Endothelial cell of umbilical vein (primary cell): ENCODE data around the gene ADH1C. TPM values are rescaled to one million over a fixed set of nuclear protein-coding genes. Genes with fewer than 3 reads are reported as not detected.

ENCODE experiments used
- BruUV-seq: library from RNA; stranded (reverse); fragments of 400-500 nt; replicated peaks from 2 replicates; lab custom pipeline; 2021; lab: Mats Ljungman, UMichigan
- CTCF ChIA-PET: fragments of 300-600, 350-600 bp; sonication (Branson Sonifier 250); formaldehyde crosslinking; loops from one replicate; lab custom pipeline; 2021; ENCODE audit warnings: antibody characterized with exemption, inconsistent platforms; lab: Charles Lee
- POLR2A ChIA-PET: fragments of 300-600, 350-600 bp; sonication (Branson Sonifier 250); formaldehyde crosslinking; loops from one replicate; lab custom pipeline; 2021; ENCODE audit warnings: antibody characterized with exemption, inconsistent platforms; lab: Charles Lee
- DNase-seq: peaks from one replicate; pipeline ENCODE4 v3.0.0-alpha.2; 2011; ENCODE audit warnings: low read depth, low spot score
- FAIRE-seq: peaks from 2 replicates; lab custom pipeline; 2011; peaks lifted over from hg19 to GRCh38; lab: Jason Lieb, UNC
- H2AFZ ChIP-seq: 2 replicates; pipeline ENCODE4 v1.6.0; 2012; ENCODE audit warnings: low read depth, low read length, control low read depth, inconsistent platforms
- H3K27ac ChIP-seq: 2 replicates; pipeline ENCODE4 v1.5.1; 2011; ENCODE audit warnings: low read depth, mild to moderate bottlenecking, control low read depth, low read length, moderate library complexity; ENCODE audit not compliant: insufficient read depth
- H3K27me3 ChIP-seq, 2 experiments: 2 replicates each; pipeline versions ENCODE4 v1.6.0 to v1.6.1; 2011; ENCODE audit warnings: low read length in 2 of 2, mixed read lengths in 1 of 2; ENCODE audit not compliant: control insufficient read depth in 2 of 2, insufficient read depth in 2 of 2
- H3K36me3 ChIP-seq, 2 experiments: 2 replicates in 1 of 2; 3 replicates in 1 of 2; pipeline ENCODE4 v1.5.1; 2011; ENCODE audit warnings: low read length in 2 of 2, mild to moderate bottlenecking in 1 of 2, moderate library complexity in 1 of 2; ENCODE audit not compliant: control insufficient read depth in 2 of 2, insufficient read depth in 2 of 2; ENCODE audit errors: extremely low read depth in 1 of 2
- H3K4me1 ChIP-seq: 3 replicates; pipeline ENCODE4 v1.5.1; 2011; ENCODE audit warnings: mild to moderate bottlenecking, low read length; ENCODE audit not compliant: control insufficient read depth, insufficient read depth; ENCODE audit errors: extremely low read depth
- H3K4me2 ChIP-seq: 2 replicates; pipeline ENCODE4 v1.6.1; 2011; ENCODE audit warnings: low read length, control low read depth, mixed read lengths; ENCODE audit not compliant: insufficient read depth
- H3K4me3 ChIP-seq, 3 experiments: fragments of 200-600 bp in 1 of 3; sonication (generic), shearing (Covaris generic) in 1 of 3; replicated peaks in 1 of 3; 2 replicates each; pipeline ENCODE4 v1.5.1; 2011 to 2016; ENCODE audit warnings: control low read depth in 3 of 3, low read length in 3 of 3, mild to moderate bottlenecking in 2 of 3, inconsistent platforms in 1 of 3, low read depth in 1 of 3, moderate library complexity in 1 of 3; ENCODE audit not compliant: insufficient read depth in 1 of 3
- H3K79me2 ChIP-seq: 2 replicates; pipeline ENCODE4 v1.6.0; 2012; ENCODE audit warnings: low read length, inconsistent platforms; ENCODE audit not compliant: control insufficient read depth, insufficient read depth
- H3K9ac ChIP-seq: replicated peaks from 2 replicates; pipeline ENCODE3; 2011; ENCODE audit warnings: low read length, control low read depth; ENCODE audit not compliant: insufficient read depth; ENCODE audit errors: extremely low read depth
- H3K9me1 ChIP-seq: replicated peaks from 3 replicates; pipeline ENCODE4 v1.6.0; 2011; ENCODE audit warnings: mild to moderate bottlenecking, low read length; ENCODE audit not compliant: control insufficient read depth, insufficient read depth; ENCODE audit errors: extremely low read depth
- H3K9me3 ChIP-seq: replicated peaks from 2 replicates; pipeline ENCODE4 v1.5.1; 2012; ENCODE audit warnings: low read length, inconsistent platforms; ENCODE audit not compliant: control insufficient read depth, insufficient read depth
- H4K20me1 ChIP-seq: replicated peaks from 2 replicates; pipeline ENCODE3; 2011; ENCODE audit warnings: mild to moderate bottlenecking, low read length; ENCODE audit not compliant: control insufficient read depth, insufficient read depth; ENCODE audit errors: extremely low read depth
- CTCF ChIP-seq, 2 donors: IDR thresholded peaks; 1 replicate in 1 of 2; 2 replicates in 1 of 2; pipeline ENCODE4 v1.5.1; 2011; ENCODE audit warnings: low read length in 2 of 2, mild to moderate bottlenecking in 2 of 2, moderate library complexity in 2 of 2, control low read depth in 1 of 2, inconsistent platforms in 1 of 2, low read depth in 1 of 2; ENCODE audit not compliant: insufficient read depth in 1 of 2; ENCODE audit errors: extremely low read depth in 1 of 2
- EZH2 ChIP-seq: IDR thresholded peaks from 2 replicates; pipeline ENCODE4 v1.6.1; 2012; ENCODE audit warnings: borderline replicate concordance, low read depth, mild to moderate bottlenecking, moderate library complexity, low read length, inconsistent platforms; ENCODE audit not compliant: severe bottlenecking
- FOS ChIP-seq: IDR thresholded peaks from 2 replicates; pipeline ENCODE4 v1.6.1; 2011; ENCODE audit warnings: mild to moderate bottlenecking, low read length, moderate library complexity, borderline replicate concordance; ENCODE audit not compliant: insufficient read depth
- GATA2 ChIP-seq: IDR thresholded peaks from 2 replicates; pipeline ENCODE4 v1.7.0; 2011; ENCODE audit warnings: low read depth, mild to moderate bottlenecking, moderate library complexity, mixed read lengths, low read length; ENCODE audit not compliant: insufficient read length, insufficient read depth
- JUN ChIP-seq: IDR thresholded peaks from 2 replicates; pipeline ENCODE4 v1.6.1; 2011; ENCODE audit warnings: borderline replicate concordance, low read depth; ENCODE audit not compliant: insufficient read length, insufficient read depth
- MYC ChIP-seq: IDR thresholded peaks from one replicate; pipeline ENCODE4 v1.6.1; 2011; ENCODE audit warnings: mild to moderate bottlenecking, low read depth, low read length
- dilution Hi-C: fragments of 300-500 bp; cut with MboI; formaldehyde crosslinking; loops from one replicate; pipeline ENCODE4 v1.15.0; 2019; ENCODE audit warnings: low sequenced_read_pairs; ENCODE audit not compliant: extremely low pct_ligation_motif_present
- intact Hi-C: fragments of 100-400 bp; cut with micrococcal nuclease; formaldehyde crosslinking; loops from one replicate; pipeline ENCODE4 v1.10.0; 2022
- polyA plus RNA-seq, 4 experiments: library from polyadenylated mRNA; depleted of rRNA in 3 of 4; stranded (reverse) in 3 of 4; unstranded in 1 of 4; fragments of >200 nt; gene quantifications; 2 replicates each; pipeline versions ENCODE4 v1.2.1 to v1.2.3, GENCODE V29; 2011 to 2012; ENCODE audit warnings: missing spikeins in 1 of 4
- total RNA-seq: library from RNA; stranded (reverse); gene quantifications from 2 replicates; pipeline ENCODE4 v1.2.3, GENCODE V29; 2021

ADH1C gene
- total and polyA plus RNA-seq, 2 donors (not counting 3 experiments of a cell fraction or from before 2014, with no cell fraction given), result not detected

- Histone ChIP-seq H4K20me1 (no peaks in the 10 kb centered on the region), H3K4me3 (no peak overlapping the region), H3K79me2 (no peaks in the 10 kb centered on the region), H3K4me2 (no peak overlapping the region), H3K9me3 (no peaks in the 10 kb centered on the region), H3K36me3 (no peaks in the 10 kb centered on the region), H3K27me3 (no peaks in the 10 kb centered on the region), H3K9me1 (no peaks in the 10 kb centered on the region), H2AFZ (no peak overlapping the region), H3K27ac (no peak overlapping the region), H3K9ac (no peak overlapping the region), H3K4me1 (no peaks in the 10 kb centered on the region)
- dilution Hi-C loops, result no loop called here
- FAIRE-seq (no peak), DNase-seq (no peak)
- no peak for TF ChIP-seq CTCF (IDR thresholded peaks at IDR 0.05; ENCODE audit: extremely low read depth in 1 of 2, insufficient read depth in 1 of 2, low read depth in 1 of 2, low read length in 2 of 2)
- TF ChIP-seq FOS, result no peak
- TF ChIP-seq JUN, result no peak
- TF ChIP-seq GATA2, result no peak
- no peak for TF ChIP-seq MYC
- no peak for TF ChIP-seq EZH2
- BruUV-seq, result no TSS peak
- intact Hi-C loops, result no loop called here
- POLR2A ChIA-PET, result no interaction called here
- CTCF ChIA-PET, result no interaction called here
Measured at GRCh38 chr4:99310389-99310788, 42.2 kb downstream of the ADH1C start.
